IMR-90 (cell line): ENCODE results near the gene ACAP2. TPM values are rescaled to one million over a fixed set of nuclear protein-coding genes. Genes with fewer than 3 reads are reported as not detected.

Experiments used
- ATAC-seq: fragments of 200-7000 bp; cut with Tn5 transposase; 2 replicates; pipeline ENCODE4 v1.9.1; 2020; ENCODE audit warnings: low read depth, mild to moderate bottlenecking, moderate library complexity
- BruUV-seq: library from RNA; stranded (reverse); fragments of 400-500 nt; replicated peaks from 2 replicates; lab custom pipeline; 2021; lab: Mats Ljungman, UMichigan
- CTCF ChIA-PET: fragments of 300-600 bp; formaldehyde crosslinking; extraction: SDS; loops from one replicate; lab custom pipeline; 2021; ENCODE audit warnings: antibody characterized with exemption; lab: Yijun Ruan, JAX
- POLR2A ChIA-PET: fragments of 300-600 bp; sonication (Branson Sonifier 250); formaldehyde crosslinking; loops from one replicate; lab custom pipeline; 2022; ENCODE audit warnings: antibody characterized with exemption; ENCODE audit not compliant: unreplicated experiment; lab: Charles Lee
- DNase-seq: peaks from one replicate; pipeline ENCODE4 v3.0.0; 2013
- H2AFZ ChIP-seq: replicated peaks from 2 replicates; pipeline ENCODE3; 2013; ENCODE audit warnings: low read length, mild to moderate bottlenecking; ENCODE audit not compliant: poor library complexity
- H2AK5ac ChIP-seq: 2 replicates; pipeline ENCODE4 v1.6.1; 2013; ENCODE audit warnings: low read depth, low read length, inconsistent platforms
- H2AK9ac ChIP-seq: replicated peaks from 2 replicates; pipeline ENCODE3; 2013; ENCODE audit warnings: mild to moderate bottlenecking, low read depth, low read length, moderate library complexity; ENCODE audit not compliant: poor library complexity
- H2BK120ac ChIP-seq: 2 replicates; pipeline ENCODE4 v1.6.1; 2013; ENCODE audit warnings: low read depth, low read length, inconsistent platforms
- H2BK15ac ChIP-seq: 3 replicates; pipeline ENCODE4 v1.6.1; 2013; ENCODE audit warnings: low read depth, low read length, inconsistent platforms
- H2BK20ac ChIP-seq: 2 replicates; pipeline ENCODE4 v1.6.1; 2013; ENCODE audit warnings: low read depth, mild to moderate bottlenecking, inconsistent platforms, low read length, moderate library complexity
- H2BK5ac ChIP-seq: 2 replicates; pipeline ENCODE4 v1.6.1; 2013; ENCODE audit warnings: mild to moderate bottlenecking, low read depth, low read length, inconsistent platforms; ENCODE audit not compliant: poor library complexity, severe bottlenecking
- H3K14ac ChIP-seq: replicated peaks from 2 replicates; pipeline ENCODE4 v1.6.1; 2013; ENCODE audit warnings: low read depth, low read length, inconsistent platforms
- H3K18ac ChIP-seq: 2 replicates; pipeline ENCODE4 v1.6.1; 2013; ENCODE audit warnings: low read depth, low read length, control low read depth
- H3K23ac ChIP-seq: 2 replicates; pipeline ENCODE4 v1.6.1; 2013; ENCODE audit warnings: low read depth, low read length, inconsistent platforms
- H3K27ac ChIP-seq: 2 replicates; pipeline ENCODE4 v1.5.1; 2013; ENCODE audit warnings: mild to moderate bottlenecking, control low read depth, low read length; ENCODE audit not compliant: insufficient read depth
- H3K27me3 ChIP-seq: 2 replicates; pipeline ENCODE4 v1.6.1; 2013; ENCODE audit warnings: low read length; ENCODE audit not compliant: control insufficient read depth, insufficient read depth
- H3K36me3 ChIP-seq: 2 replicates; pipeline ENCODE4 v1.6.1; 2013; ENCODE audit warnings: low read length, mixed read lengths; ENCODE audit not compliant: control insufficient read depth, insufficient read depth
- H3K4ac ChIP-seq: 2 replicates; pipeline ENCODE4 v1.6.1; 2013; ENCODE audit warnings: low read depth, low read length, inconsistent platforms
- H3K4me1 ChIP-seq: 2 replicates; pipeline ENCODE4 v1.6.1; 2013; ENCODE audit warnings: low read length, mixed read lengths; ENCODE audit not compliant: control insufficient read depth, insufficient read depth
- H3K4me2 ChIP-seq: 2 replicates; pipeline ENCODE4 v1.6.1; 2013; ENCODE audit warnings: low read depth, mild to moderate bottlenecking, control low read depth, low read length, moderate library complexity
- H3K4me3 ChIP-seq: 2 replicates; pipeline ENCODE4 v1.5.1; 2013; ENCODE audit warnings: low read depth, mild to moderate bottlenecking, control low read depth, low read length, moderate library complexity; ENCODE audit not compliant: insufficient read depth
- H3K56ac ChIP-seq: 2 replicates; pipeline ENCODE4 v1.6.1; 2013; ENCODE audit warnings: low read length, inconsistent platforms; ENCODE audit not compliant: insufficient read depth; ENCODE audit errors: extremely low read depth
- H3K79me1 ChIP-seq, 2 experiments: 2 replicates each; pipeline ENCODE4 v1.6.1; 2013; ENCODE audit warnings: low read length in 2 of 2, inconsistent platforms in 1 of 2, low read depth in 1 of 2
- H3K9ac ChIP-seq: 2 replicates; pipeline ENCODE4 v1.6.1; 2013; ENCODE audit warnings: low read depth, low read length, control low read depth
- H3K9me1 ChIP-seq: 2 replicates; pipeline ENCODE4 v1.6.1; 2013; ENCODE audit warnings: low read length, inconsistent platforms; ENCODE audit not compliant: insufficient read depth
- H3K9me3 ChIP-seq: 2 replicates; pipeline ENCODE4 v1.6.1; 2013; ENCODE audit warnings: low read length; ENCODE audit not compliant: control insufficient read depth, insufficient read depth
- H4K20me1 ChIP-seq: 2 replicates; pipeline ENCODE4 v1.6.1; 2013; ENCODE audit warnings: low read length, inconsistent platforms; ENCODE audit not compliant: insufficient read depth
- H4K5ac ChIP-seq: 2 replicates; pipeline ENCODE4 v1.6.1; 2013; ENCODE audit warnings: mild to moderate bottlenecking, low read depth, low read length, control low read depth
- H4K8ac ChIP-seq, 2 experiments: 2 replicates each; pipeline ENCODE4 v1.6.1; 2013; ENCODE audit warnings: low read depth in 2 of 2, low read length in 2 of 2, control low read depth in 1 of 2, inconsistent platforms in 1 of 2
- H4K91ac ChIP-seq: 2 replicates; pipeline ENCODE4 v1.6.1; 2013; ENCODE audit warnings: low read depth, low read length, inconsistent platforms; ENCODE audit not compliant: insufficient read depth
- BHLHE40 ChIP-seq: fragments of 150-350 bp; IDR thresholded peaks from 2 replicates; pipeline ENCODE4 v1.6.1; 2016; ENCODE audit warnings: mild to moderate bottlenecking, low read depth, low read length
- CEBPB ChIP-seq: IDR thresholded peaks from 2 replicates; pipeline ENCODE4 v1.6.1; 2012; ENCODE audit warnings: low read depth, low read length, improper control_type of control experiment
- CHD1 ChIP-seq: IDR thresholded peaks from 2 replicates; pipeline ENCODE4 v1.6.1; 2012; ENCODE audit warnings: low read depth, low read length, improper control_type of control experiment
- ELK1 ChIP-seq: fragments of 150-350 bp; IDR thresholded peaks from 2 replicates; pipeline ENCODE4 v1.6.1; 2016; ENCODE audit warnings: low read depth, mild to moderate bottlenecking, low read length, moderate library complexity, borderline replicate concordance
- FOS ChIP-seq: fragments of 150-350 bp; IDR thresholded peaks from 2 replicates; pipeline ENCODE4 v1.6.1; 2016; ENCODE audit warnings: low read depth, low read length
- MAFK ChIP-seq: IDR thresholded peaks from 2 replicates; pipeline ENCODE4 v1.6.1; 2012; ENCODE audit warnings: low read depth, low read length, improper control_type of control experiment
- MAZ ChIP-seq: IDR thresholded peaks from 2 replicates; pipeline ENCODE4 v1.6.1; 2012; ENCODE audit warnings: low read depth, mild to moderate bottlenecking, low read length, improper control_type of control experiment, moderate library complexity, borderline replicate concordance
- MXI1 ChIP-seq: IDR thresholded peaks from 2 replicates; pipeline ENCODE4 v1.6.1; 2012; ENCODE audit warnings: low read depth, mild to moderate bottlenecking, low read length, moderate library complexity, borderline replicate concordance
- NFE2L2 ChIP-seq: fragments of 150-350 bp; IDR thresholded peaks from 2 replicates; pipeline ENCODE4 v1.6.1; 2016; ENCODE audit warnings: low read depth, mild to moderate bottlenecking, low read length
- POLR2A ChIP-seq: IDR thresholded peaks from 2 replicates; pipeline ENCODE4 v1.6.1; 2012; ENCODE audit warnings: mild to moderate bottlenecking, low read depth, low read length
- RAD21 ChIP-seq: IDR thresholded peaks from 2 replicates; pipeline ENCODE4 v1.6.1; 2012; ENCODE audit warnings: low read length, improper control_type of control experiment
- RCOR1 ChIP-seq: IDR thresholded peaks from 2 replicates; pipeline ENCODE4 v1.6.1; 2012; ENCODE audit warnings: mild to moderate bottlenecking, low read length, improper control_type of control experiment; ENCODE audit not compliant: insufficient replicate concordance
- RFX5 ChIP-seq: IDR thresholded peaks from 2 replicates; pipeline ENCODE4 v1.8.0; 2012; ENCODE audit warnings: low read depth, mild to moderate bottlenecking, low read length, moderate library complexity
- SMC3 ChIP-seq: fragments of 150-350 bp; IDR thresholded peaks from 2 replicates; pipeline ENCODE4 v1.6.1; 2016; ENCODE audit warnings: low read depth, mild to moderate bottlenecking, antibody characterized with exemption, low read length, moderate library complexity
- WGBS, 2 experiments: methylation state at CpG; one replicate each; pipeline versions ENCODE4 v1.1.5 to v1.1.7; 2013; ENCODE audit warnings: missing lambda C conversion rate in 2 of 2; ENCODE audit not compliant: insufficient read length in 1 of 2; ENCODE audit errors: extremely low coverage in 2 of 2; 5-methylcytosine and 5-hydroxymethylcytosine counted together
- dilution Hi-C: fragments of 300-500 bp; cut with HindIII; formaldehyde crosslinking; loops from one replicate; pipeline ENCODE4 v1.14.3; 2018; ENCODE audit warnings: low sequenced_read_pairs; ENCODE audit not compliant: unreplicated experiment
- in situ Hi-C: fragments of 300-500 bp; cut with MboI; formaldehyde crosslinking; loops from 3 replicates; pipeline ENCODE4 v1.14.3; 2019; ENCODE audit warnings: low sequenced_read_pairs, inconsistent platforms, mixed read lengths
- intact Hi-C: fragments of 100-400 bp; cut with micrococcal nuclease; formaldehyde crosslinking; loops from 2 replicates; pipeline ENCODE4 v1.10.0; 2022
- polyA plus RNA-seq, 3 experiments: library from polyadenylated mRNA; depleted of rRNA; stranded (reverse); fragments of >200 nt; gene quantifications; 2 replicates each; pipeline ENCODE4 v1.2.3, GENCODE V29; 2012; ENCODE audit warnings: low replicate concordance in 1 of 3
- total RNA-seq: library from RNA; depleted of rRNA; stranded (reverse); fragments of >200 nt; gene quantifications from 2 replicates; pipeline ENCODE4 v1.2.3, GENCODE V29; 2012
- TF ChIP-seq, protein P1 (sequence below): conservative IDR thresholded peaks from 2 replicates; pipeline ENCODE4 v1.5.1; 2012; ENCODE audit warnings: mild to moderate bottlenecking, low read depth, low read length, improper control_type of control experiment
- TF ChIP-seq, protein P2 (sequence below): fragments of 150-350 bp; IDR thresholded peaks from 2 replicates; pipeline ENCODE4 v1.6.1; 2017; ENCODE audit warnings: mild to moderate bottlenecking, antibody characterized with exemption, low read length, low read depth

ACAP2 gene
- total and polyA plus RNA-seq, 2 of the 4 experiments (the other 2 are of a cell fraction): 11.9 to 35.1 TPM

DNA sequence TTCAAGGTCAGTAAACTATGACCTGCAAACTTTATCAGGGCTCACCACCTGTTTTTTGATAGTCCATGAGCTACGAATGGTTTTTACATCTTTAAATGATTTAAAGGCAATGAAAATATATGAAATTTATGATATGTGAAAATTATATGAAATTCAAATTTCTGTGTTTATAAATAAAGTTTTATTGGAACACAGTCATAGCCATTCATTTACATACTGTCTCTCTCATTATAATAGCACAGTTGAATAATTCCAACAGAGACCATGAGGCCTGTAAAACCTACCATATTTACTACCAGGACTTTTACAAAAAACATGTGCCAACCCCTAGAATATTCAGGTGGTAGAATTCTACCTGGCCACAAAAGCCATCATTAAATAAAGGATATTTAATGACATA is 107.9 kb downstream of the ACAP2 start:
- H4K8ac ChIP-seq: no peak overlapping the region
- H3K4ac ChIP-seq: no peak overlapping the region
- no peak overlapping the region for H3K56ac ChIP-seq
- no peak overlapping the region for H2AK5ac ChIP-seq
- H2AFZ ChIP-seq: no peak overlapping the region
- H3K9me1 ChIP-seq: 0 out of 2 replicates have a peak, but pooled peaks cover 7% of the 10 kb centered on the region
- in situ Hi-C loops: no loop called here
- no peak for DNase-seq
- ChIA-PET POLR2A (no interaction called here), CTCF (no interaction called here)
- H2BK120ac ChIP-seq: no peak overlapping the region
- H3K23ac ChIP-seq: no peak overlapping the region
- no peak overlapping the region for H3K4me2 ChIP-seq
- no CpG with 5 or more reads among the region's 1 CpG for WGBS, 2 experiments
- peaks cover 7% of the 10 kb centered on the region for H3K36me3 ChIP-seq
- no peak overlapping the region for H2AK9ac ChIP-seq
- no peak overlapping the region for H4K91ac ChIP-seq
- dilution Hi-C loops: no loop called here
- H3K18ac ChIP-seq: no peak overlapping the region
- no peaks in the 10 kb centered on the region for H4K20me1 ChIP-seq
- TF ChIP-seq CEBPB: no peak
- no peak for TF ChIP-seq MAZ
- no peak for TF ChIP-seq SMC3
- no peak for TF ChIP-seq RCOR1
- TF ChIP-seq RAD21: no peak
- no peak for TF ChIP-seq POLR2A
- TF ChIP-seq RFX5: no peak
- no peak for TF ChIP-seq ELK1
- no peak for TF ChIP-seq MAFK
- no peak for TF ChIP-seq FOS
- TF ChIP-seq, protein P1, sequence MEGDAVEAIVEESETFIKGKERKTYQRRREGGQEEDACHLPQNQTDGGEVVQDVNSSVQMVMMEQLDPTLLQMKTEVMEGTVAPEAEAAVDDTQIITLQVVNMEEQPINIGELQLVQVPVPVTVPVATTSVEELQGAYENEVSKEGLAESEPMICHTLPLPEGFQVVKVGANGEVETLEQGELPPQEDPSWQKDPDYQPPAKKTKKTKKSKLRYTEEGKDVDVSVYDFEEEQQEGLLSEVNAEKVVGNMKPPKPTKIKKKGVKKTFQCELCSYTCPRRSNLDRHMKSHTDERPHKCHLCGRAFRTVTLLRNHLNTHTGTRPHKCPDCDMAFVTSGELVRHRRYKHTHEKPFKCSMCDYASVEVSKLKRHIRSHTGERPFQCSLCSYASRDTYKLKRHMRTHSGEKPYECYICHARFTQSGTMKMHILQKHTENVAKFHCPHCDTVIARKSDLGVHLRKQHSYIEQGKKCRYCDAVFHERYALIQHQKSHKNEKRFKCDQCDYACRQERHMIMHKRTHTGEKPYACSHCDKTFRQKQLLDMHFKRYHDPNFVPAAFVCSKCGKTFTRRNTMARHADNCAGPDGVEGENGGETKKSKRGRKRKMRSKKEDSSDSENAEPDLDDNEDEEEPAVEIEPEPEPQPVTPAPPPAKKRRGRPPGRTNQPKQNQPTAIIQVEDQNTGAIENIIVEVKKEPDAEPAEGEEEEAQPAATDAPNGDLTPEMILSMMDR: no peak
- no peak for TF ChIP-seq CHD1
- TF ChIP-seq BHLHE40: no peak
- TF ChIP-seq, protein P2, sequence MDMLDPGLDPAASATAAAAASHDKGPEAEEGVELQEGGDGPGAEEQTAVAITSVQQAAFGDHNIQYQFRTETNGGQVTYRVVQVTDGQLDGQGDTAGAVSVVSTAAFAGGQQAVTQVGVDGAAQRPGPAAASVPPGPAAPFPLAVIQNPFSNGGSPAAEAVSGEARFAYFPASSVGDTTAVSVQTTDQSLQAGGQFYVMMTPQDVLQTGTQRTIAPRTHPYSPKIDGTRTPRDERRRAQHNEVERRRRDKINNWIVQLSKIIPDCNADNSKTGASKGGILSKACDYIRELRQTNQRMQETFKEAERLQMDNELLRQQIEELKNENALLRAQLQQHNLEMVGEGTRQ: no peak
- TF ChIP-seq NFE2L2: no peak
- no peak for TF ChIP-seq MXI1
- intact Hi-C loops: no loop called here
- H3K27ac ChIP-seq: no peak overlapping the region
- no peak for ATAC-seq
- H2BK5ac ChIP-seq: no peak overlapping the region
- no peak overlapping the region for H2BK15ac ChIP-seq
- H3K9me3 ChIP-seq: no peaks in the 10 kb centered on the region
- H3K79me1 ChIP-seq: peaks cover 0 to 2% of the 10 kb centered on the region in 2 experiments; a peak in 2 of 4 replicates
- H3K9ac ChIP-seq: no peak overlapping the region
- H3K14ac ChIP-seq: no peak overlapping the region
- H3K4me1 ChIP-seq: no peaks in the 10 kb centered on the region
- H2BK20ac ChIP-seq: no peak overlapping the region
- H3K4me3 ChIP-seq: no peak overlapping the region
- no peak overlapping the region for H4K5ac ChIP-seq
- H3K27me3 ChIP-seq: no peaks in the 10 kb centered on the region
- BruUV-seq: no TSS peak
